Coronary artery (tissue), 2 donors: ENCODE data around the gene FRMD8.

Experiments used
- DNase-seq: peaks from one replicate; pipeline ENCODE4 v3.0.0-alpha.2; 2017; ENCODE audit warnings: low spot score
- H3K27ac ChIP-seq, 2 donors: fragments of 200-600 bp; sonication (generic); one replicate each; pipeline ENCODE4 v1.5.1; 2016 to 2019
- H3K4me3 ChIP-seq: fragments of 200-600 bp; sonication (generic); 2 replicates; pipeline ENCODE4 v1.5.1; 2016; ENCODE audit warnings: mild to moderate bottlenecking, moderate library complexity
- CTCF ChIP-seq: fragments of 200-600 bp; sonication (generic); IDR thresholded peaks from one replicate; pipeline ENCODE4 v1.5.1; 2019; ENCODE audit warnings: antibody characterized with exemption

Gene FRMD8

DNA sequence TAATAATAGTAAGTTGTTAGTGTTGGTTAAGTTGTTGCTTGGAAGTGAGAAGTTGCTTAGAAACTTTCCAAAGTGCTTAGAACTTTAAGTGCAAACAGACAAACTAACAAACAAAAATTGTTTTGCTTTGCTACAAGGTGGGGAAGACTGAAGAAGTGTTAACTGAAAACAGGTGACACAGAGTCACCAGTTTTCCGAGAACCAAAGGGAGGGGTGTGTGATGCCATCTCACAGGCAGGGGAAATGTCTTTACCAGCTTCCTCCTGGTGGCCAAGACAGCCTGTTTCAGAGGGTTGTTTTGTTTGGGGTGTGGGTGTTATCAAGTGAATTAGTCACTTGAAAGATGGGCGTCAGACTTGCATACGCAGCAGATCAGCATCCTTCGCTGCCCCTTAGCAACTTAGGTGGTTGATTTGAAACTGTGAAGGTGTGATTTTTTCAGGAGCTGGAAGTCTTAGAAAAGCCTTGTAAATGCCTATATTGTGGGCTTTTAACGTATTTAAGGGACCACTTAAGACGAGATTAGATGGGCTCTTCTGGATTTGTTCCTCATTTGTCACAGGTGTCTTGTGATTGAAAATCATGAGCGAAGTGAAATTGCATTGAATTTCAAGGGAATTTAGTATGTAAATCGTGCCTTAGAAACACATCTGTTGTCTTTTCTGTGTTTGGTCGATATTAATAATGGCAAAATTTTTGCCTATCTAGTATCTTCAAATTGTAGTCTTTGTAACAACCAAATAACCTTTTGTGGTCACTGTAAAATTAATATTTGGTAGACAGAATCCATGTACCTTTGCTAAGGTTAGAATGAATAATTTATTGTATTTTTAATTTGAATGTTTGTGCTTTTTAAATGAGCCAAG, 38.9 kb downstream of the FRMD8 start:
- peak overlapping the region; percentile 90 for H3K4me3 ChIP-seq
- TF ChIP-seq CTCF: no peak
- DNase-seq: peak; percentile 74
- H3K27ac ChIP-seq: peak overlapping the region; percentile 99 to 100

GRCh38 chr11:65425971-65426838, 39.8 kb downstream of the FRMD8 start:
- DNase-seq: peak; percentile 29
- H3K27ac ChIP-seq: peak overlapping the region; percentile 99 to 100
- TF ChIP-seq CTCF: no peak
- H3K4me3 ChIP-seq: peak overlapping the region; percentile 90

- Histone ChIP-seq H3K27ac (peak overlapping the region; percentile 99 to 100), H3K4me3 (peak overlapping the region; percentile 90)
- TF ChIP-seq CTCF: no peak
- peak; percentile 76 for DNase-seq
Observed at GRCh38 chr11:65426839-65427690, 40.6 kb downstream of the FRMD8 start.

DNA sequence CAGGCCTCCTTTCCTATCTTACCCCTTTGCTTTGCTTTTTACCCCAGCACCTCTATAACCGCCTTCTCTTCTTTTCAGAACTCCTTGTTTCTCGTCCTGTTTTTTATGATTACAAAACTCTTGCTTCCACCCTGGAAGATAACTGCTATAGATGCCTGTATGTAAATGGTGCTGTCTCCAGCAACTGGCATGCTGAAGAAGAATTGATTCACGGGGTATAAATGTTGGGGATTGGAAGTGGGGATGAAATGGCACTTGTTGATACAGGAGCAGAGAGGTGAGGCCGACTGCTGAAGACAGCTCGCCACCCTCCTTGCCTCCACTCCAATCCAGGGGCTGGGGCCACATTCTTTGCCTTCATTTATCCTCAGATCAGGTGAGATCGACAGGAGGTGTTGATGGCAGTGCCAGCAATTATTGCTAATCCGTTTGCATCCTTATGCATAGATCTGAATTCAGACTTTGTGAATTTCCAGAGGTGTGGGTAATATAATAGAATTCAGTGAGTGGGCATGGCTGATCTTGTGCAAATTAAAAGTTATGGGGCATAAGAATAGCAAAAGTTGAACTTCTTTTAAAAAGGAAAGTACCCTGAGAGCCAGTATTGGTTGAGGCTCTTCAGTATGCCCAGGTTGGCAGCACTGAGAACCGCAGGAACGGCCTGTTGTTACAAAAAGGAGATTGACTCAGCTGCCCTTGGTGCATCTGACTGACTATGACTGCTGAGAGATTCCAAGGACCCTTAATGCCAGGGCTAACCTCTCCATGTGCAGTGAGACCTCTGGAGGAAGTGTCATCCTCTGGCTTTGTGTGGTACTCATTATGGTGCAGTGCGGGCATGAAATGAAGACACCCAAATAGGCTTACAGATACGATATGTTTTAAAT, 41.5 kb downstream of the FRMD8 start:
- no peak for TF ChIP-seq CTCF
- peak overlapping the region; percentile 90 for H3K4me3 ChIP-seq
- DNase-seq: peak; percentile 74
- H3K27ac ChIP-seq: peak overlapping the region; percentile 99 to 100

- DNase-seq: peak; percentile 75
- TF ChIP-seq CTCF: no peak
- peak overlapping the region; percentile 99 to 100 for H3K27ac ChIP-seq
- peak overlapping the region; percentile 90 for H3K4me3 ChIP-seq
Observed at GRCh38 chr11:65428578-65429067, 42.2 kb downstream of the FRMD8 start.
